Subcutaneous abdominal adipose tissue (tissue), 5 donors: ENCODE measurements around the gene RASL11B.
"Not testable (repeated sequence)": the region's sequence is repeated elsewhere in the genome, so short reads cannot be mapped to it uniquely, and the experiment has no call there.

ENCODE experiments used
- H3K27ac ChIP-seq: one replicate; pipeline ENCODE4 v1.7.0; 2013; ENCODE audit warnings: low read depth, mild to moderate bottlenecking, inconsistent platforms, low read length, moderate library complexity
- H3K27me3 ChIP-seq, 5 donors: one replicate each; pipeline ENCODE4 v1.7.0; 2013; ENCODE audit warnings: low read length in 5 of 5, inconsistent platforms in 1 of 5; ENCODE audit not compliant: control insufficient read depth in 5 of 5, insufficient read depth in 4 of 5
- H3K36me3 ChIP-seq, 5 donors: one replicate each; pipeline ENCODE4 v1.7.0; 2013; ENCODE audit warnings: low read length in 5 of 5; ENCODE audit not compliant: control insufficient read depth in 5 of 5, insufficient read depth in 5 of 5
- H3K4me1 ChIP-seq, 5 donors: one replicate each; pipeline ENCODE4 v1.7.0; 2013; ENCODE audit warnings: low read length in 5 of 5, mild to moderate bottlenecking in 3 of 5, moderate library complexity in 1 of 5; ENCODE audit not compliant: control insufficient read depth in 5 of 5, insufficient read depth in 5 of 5
- H3K4me3 ChIP-seq, 5 donors: one replicate each; pipeline ENCODE4 v1.7.0; 2013; ENCODE audit warnings: low read length in 5 of 5, low read depth in 1 of 5
- H3K9ac ChIP-seq, 5 donors: one replicate each; pipeline ENCODE4 v1.7.0; 2013; ENCODE audit warnings: low read length in 5 of 5, mild to moderate bottlenecking in 4 of 5, moderate library complexity in 3 of 5
- H3K9me3 ChIP-seq, 5 donors: one replicate each; pipeline ENCODE4 v1.7.0; 2013; ENCODE audit warnings: low read length in 5 of 5; ENCODE audit not compliant: control insufficient read depth in 5 of 5
- donor health status: healthy.
- donor health status: healthy.
- donor health status: healthy.
- donor health status: healthy.
- donor health status: healthy.

RASL11B gene

DNA sequence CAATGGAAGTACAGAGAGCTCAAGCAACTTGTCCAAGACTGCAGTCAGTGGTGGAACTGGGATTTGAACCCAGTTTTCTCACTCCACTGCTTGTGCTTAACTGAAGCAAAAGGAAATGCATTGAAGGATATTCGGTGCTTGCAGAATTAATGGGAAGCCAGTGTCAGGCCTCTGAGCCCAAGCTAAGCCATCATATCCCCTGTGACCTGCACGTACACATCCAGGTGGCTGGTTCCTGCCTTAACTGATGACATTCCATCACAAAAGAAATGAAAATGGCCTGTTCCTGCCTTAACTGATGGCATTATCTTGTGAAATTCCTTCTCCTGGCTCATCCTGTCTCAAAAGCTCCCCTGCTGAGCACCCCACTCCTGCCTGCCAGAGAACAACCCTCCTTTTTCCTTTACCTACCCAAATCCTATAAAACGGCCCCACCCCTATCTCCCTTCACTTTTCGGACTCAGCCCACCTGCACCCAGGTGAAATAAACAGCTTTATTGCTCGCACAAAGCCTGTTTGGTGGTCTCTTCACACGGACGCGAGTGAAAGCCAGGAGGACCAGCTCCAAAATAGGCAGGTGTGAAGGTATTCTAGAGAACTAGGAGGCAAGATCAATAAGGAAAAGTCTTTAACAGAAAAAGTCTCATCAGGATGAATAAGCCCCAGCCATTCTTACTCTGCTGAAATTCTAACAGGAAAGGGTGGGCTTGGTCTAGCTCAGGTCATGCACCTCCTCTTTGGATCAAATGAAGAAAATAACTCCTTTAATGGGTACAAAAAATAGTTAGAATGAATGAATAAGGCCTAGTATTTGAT, 27.3 kb upstream of the RASL11B start:
- not testable (repeated sequence) for H3K9me3 ChIP-seq, H3K27ac ChIP-seq, H3K9ac ChIP-seq, H3K4me1 ChIP-seq, H3K36me3 ChIP-seq, H3K27me3 ChIP-seq, H3K4me3 ChIP-seq

DNA sequence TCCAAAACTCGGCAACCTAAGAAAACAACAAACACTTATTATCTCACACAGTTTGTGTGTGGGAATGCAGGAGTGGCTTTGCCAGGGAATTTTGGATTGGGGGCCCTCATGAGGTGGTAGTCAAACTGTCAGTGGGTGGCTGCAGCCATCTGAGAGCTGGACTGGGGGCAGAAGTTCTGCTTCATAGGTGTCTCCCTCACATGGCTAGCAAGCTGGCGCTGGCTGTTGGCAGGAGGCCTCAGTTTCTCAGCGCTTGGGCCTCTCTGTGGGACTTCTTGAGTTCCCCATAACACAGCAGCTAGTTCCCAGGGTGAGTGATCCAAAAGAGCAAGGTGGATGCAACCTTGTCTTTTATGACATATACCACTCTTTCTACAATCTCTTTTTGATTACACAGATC, 26.0 kb upstream of the RASL11B start:
- no peaks in the 10 kb centered on the region for H3K9me3 ChIP-seq
- H3K27me3 ChIP-seq, result peaks cover 0 to 3% (median 0%) of the 10 kb centered on the region in 5 donors
- H3K9ac ChIP-seq, result no peak overlapping the region
- H3K4me3 ChIP-seq, result no peak overlapping the region
- no peak overlapping the region for H3K27ac ChIP-seq
- peaks cover 0 to 2% (median 0%) of the 10 kb centered on the region in 5 donors for H3K4me1 ChIP-seq
- no peaks in the 10 kb centered on the region for H3K36me3 ChIP-seq

DNA sequence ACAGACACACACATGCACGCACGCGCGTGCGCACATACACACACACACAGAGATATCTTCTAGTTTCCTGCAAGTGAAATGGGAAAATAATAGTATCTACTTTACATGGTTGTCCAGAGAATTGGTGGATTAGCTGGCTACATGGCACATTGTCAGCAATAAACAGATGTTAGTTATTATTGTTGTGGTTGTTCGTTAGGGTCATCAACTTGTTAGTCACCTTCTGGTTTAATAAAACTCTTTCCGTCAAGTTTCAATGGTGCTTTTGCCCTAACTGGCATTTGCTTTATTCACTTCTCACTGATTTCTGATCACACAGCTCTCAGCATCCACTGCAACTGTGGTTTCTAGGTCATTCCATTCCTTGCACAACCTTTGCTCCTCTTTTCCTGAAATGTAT, 25.4 kb upstream of the RASL11B start:
- H3K36me3 ChIP-seq, result no peaks in the 10 kb centered on the region
- H3K9me3 ChIP-seq, result no peaks in the 10 kb centered on the region
- H3K4me1 ChIP-seq, result peaks cover 0 to 7% (median 0%) of the 10 kb centered on the region in 5 donors
- H3K4me3 ChIP-seq, result no peak overlapping the region
- H3K27ac ChIP-seq, result no peak overlapping the region
- peaks cover 0 to 3% (median 0%) of the 10 kb centered on the region in 5 donors for H3K27me3 ChIP-seq
- H3K9ac ChIP-seq, result no peak overlapping the region

DNA sequence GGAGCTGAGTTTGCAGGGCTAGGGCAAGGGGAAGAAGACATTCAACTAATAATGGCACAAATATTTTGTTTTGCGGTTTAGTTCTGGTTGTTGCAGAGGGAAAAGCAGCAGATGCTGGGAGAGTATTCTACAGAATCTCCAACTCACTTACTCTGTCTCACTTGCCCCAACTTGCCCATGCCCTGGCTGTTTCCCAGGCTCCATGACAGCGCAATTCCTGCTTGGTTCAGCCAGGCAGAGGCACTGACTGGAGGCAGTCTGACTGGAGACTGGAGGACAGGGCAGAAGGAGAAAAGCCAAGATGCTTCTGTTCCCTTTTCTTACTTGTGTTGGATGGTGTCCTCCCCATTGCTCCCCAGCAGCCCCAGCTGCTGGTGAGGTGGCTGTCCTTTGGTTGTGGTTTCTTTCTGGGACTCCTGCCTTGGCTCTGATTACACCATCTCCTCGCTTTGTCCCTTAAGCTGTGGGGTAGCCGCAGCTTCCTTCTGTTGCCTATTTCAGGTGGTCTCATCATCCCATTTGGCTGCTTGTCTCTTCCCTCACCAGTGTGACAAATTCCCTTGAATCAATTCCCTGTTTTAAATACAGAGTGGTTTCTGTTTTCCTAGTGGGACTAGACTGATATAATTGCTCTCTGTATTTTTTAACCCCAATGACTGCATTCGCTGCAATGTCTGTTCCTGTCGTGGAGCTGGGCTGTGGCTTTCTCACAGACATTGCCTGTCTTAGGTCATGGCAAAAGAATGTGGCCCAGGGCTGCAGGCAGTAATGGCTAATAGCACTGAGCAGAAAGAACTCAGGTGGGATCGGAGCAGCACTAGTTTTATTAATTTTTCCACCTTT, 24.2 kb upstream of the RASL11B start:
- peaks cover 0 to 3% (median 0%) of the 10 kb centered on the region in 5 donors for H3K27me3 ChIP-seq
- peaks cover 0 to 19% (median 5%) of the 10 kb centered on the region in 5 donors for H3K4me1 ChIP-seq
- H3K36me3 ChIP-seq, result no peaks in the 10 kb centered on the region
- no peak overlapping the region for H3K27ac ChIP-seq
- H3K4me3 ChIP-seq, result no peak overlapping the region
- H3K9ac ChIP-seq, result no peak overlapping the region
- H3K9me3 ChIP-seq, result no peaks in the 10 kb centered on the region

DNA sequence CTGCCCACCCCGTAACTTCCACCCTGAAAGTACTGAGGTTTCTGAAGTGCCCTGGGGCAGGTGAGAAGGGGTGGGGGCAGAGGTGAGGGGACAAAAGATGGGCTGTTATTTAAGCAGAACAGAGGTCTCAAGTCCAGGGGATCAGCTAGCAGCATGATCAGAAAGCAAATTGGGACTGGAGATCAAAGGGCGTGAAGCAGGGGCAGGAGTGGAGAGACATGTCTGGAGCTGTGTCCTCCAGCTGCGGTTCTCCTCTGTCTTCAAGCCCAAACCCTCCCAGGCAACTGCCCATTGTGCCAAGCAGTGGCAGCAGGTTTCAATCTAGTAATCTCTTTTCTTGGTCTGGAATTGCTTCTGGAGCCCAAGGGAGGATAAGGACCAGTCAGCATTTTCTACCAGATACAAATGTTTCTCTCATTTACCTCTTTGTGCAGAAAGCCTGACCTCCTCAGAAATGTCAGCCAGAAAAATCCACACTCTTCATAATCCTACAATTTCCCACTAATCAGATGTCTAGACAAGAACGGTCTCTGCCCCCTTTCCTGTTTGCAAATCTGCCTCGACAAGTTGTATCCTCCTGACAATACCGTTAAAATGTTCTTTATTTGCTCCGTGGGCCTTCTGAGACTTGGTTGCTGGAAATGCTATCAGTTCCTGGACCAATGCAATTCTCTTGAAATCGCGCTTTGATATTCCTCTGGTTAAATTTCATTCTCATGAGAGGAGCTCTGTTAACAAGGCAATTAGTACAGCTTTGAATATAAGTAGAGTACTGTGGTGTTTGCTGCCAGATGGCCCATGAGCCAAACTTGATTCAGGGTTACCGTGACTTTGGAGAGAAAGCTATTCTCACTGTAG, 23.2 kb upstream of the RASL11B start:
- H3K4me1 ChIP-seq, result peaks cover 0 to 29% (median 7%) of the 10 kb centered on the region in 5 donors
- no peaks in the 10 kb centered on the region for H3K36me3 ChIP-seq
- H3K9ac ChIP-seq, result no peak overlapping the region
- H3K27ac ChIP-seq, result no peak overlapping the region
- H3K4me3 ChIP-seq, result no peak overlapping the region
- no peaks in the 10 kb centered on the region for H3K9me3 ChIP-seq
- peaks cover 0 to 3% (median 0%) of the 10 kb centered on the region in 5 donors for H3K27me3 ChIP-seq

DNA sequence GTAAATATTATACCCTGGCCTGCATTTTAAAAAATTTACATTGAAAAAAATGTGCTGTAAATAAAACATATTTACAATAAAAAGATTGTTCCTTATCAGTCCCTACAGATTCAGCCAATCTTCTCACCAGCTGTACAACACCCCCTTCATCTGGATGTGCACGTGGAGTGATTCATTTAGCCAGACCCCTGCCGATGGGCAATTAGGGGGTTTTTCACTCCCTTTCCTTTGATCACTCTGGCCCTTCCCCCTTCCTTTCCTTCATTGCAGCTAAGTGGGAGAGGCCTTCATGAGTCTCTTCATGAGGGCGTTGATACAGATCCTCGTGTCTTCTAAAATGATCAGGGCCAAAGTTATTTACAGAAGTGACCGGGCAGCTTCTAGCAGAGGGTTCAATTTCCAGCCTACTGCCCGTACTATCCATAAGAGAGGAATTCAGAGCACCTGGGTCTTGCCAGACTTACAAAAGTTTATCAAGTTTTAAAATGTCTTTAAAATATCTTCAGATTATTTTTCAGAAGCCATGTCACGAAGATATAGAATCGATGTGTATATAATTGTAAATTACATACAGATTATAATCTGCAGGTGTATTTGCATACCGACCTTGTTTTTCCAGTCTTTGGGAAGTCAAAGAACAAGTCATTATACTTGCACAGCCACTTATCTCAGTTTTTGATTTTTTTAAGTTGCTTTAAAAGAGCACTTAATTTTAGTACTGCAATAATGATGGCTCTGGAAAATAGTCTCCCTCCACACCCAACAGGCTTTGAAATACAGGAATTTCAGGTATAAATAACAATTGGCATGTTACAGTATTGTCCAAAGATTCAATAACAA, 21.4 kb upstream of the RASL11B start:
- Histone ChIP-seq H3K4me3 (no peak overlapping the region), H3K27ac (no peak overlapping the region), H3K36me3 (no peaks in the 10 kb centered on the region), H3K27me3 (peaks cover 0 to 3% (median 0%) of the 10 kb centered on the region in 5 donors), H3K4me1 (peaks cover 0 to 33% (median 7%) of the 10 kb centered on the region in 5 donors), H3K9me3 (no peaks in the 10 kb centered on the region), H3K9ac (no peak overlapping the region)

DNA sequence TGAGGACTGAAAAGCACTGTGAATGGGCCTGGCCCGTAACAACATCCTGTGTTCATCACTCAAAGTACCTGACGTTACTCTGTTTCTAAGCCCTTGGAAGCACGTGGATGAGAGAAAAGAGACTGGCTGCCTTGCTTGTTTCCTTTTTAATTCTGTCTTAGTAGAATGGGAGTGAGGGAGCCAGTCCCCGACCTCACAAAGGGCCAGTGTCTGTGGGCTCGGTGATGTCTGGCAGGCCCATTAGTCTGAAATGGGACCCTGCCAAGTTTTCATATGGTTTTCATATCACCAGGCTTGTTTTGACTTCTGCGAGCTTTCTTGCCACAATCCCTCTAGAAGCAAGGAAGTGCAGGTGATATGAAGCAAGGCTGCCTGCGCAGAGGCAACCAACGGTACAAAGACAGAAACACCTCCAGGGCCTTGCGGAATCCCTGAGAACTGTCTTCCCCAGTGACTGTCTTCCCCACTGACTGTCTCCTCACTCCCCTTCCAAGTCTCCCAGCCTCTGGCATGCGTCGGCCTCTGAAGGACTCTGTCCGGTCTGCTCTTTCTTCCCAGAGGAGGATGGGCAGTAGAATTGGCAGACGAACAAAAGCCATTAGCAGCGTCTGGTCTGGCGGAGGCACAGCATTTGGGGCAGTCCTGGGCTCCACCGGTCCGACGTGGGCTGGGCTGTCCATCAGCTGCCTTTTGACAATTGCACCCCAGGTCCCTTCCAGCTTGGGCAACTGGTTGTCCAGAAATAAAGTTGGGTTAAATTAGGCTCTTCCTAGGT, 20.2 kb upstream of the RASL11B start:
- Histone ChIP-seq H3K27ac (no peak overlapping the region), H3K4me1 (peaks cover 0 to 33% (median 7%) of the 10 kb centered on the region in 5 donors), H3K9ac (no peak overlapping the region), H3K9me3 (no peaks in the 10 kb centered on the region), H3K36me3 (no peaks in the 10 kb centered on the region), H3K27me3 (peaks cover 0 to 3% (median 0%) of the 10 kb centered on the region in 5 donors), H3K4me3 (peak overlapping the region in 1 of 5 donors; percentile 8)

DNA sequence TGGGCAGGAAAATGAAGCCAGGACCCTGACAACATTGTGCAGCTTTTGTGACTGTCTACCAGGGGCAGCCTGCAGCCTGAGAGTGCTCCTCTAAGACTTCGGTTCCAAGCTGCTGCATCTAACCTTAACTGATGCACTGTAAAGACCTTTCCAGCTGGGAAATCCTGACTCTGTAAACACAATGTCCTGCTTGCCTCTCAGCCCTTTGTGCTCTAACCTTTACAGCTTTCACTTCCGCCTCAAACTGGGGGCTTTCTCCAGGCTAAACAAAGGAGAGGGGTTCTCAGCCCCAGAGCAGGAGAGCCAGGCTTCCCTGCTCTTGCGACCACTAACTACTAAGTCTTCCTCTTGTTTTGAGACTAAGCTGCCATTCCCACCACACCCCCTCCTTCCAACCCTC, 19.3 kb upstream of the RASL11B start:
- no peaks in the 10 kb centered on the region for H3K9me3 ChIP-seq
- H3K4me3 ChIP-seq, result no peak overlapping the region
- H3K4me1 ChIP-seq, result peaks cover 0 to 33% (median 7%) of the 10 kb centered on the region in 5 donors
- H3K9ac ChIP-seq, result no peak overlapping the region
- H3K27me3 ChIP-seq, result peaks cover 0 to 3% (median 0%) of the 10 kb centered on the region in 5 donors
- H3K27ac ChIP-seq, result no peak overlapping the region
- H3K36me3 ChIP-seq, result no peaks in the 10 kb centered on the region
